GM19193 (cell line): ENCODE results near the gene CLRN1.

Source experiments
- POLR2A ChIP-seq: IDR thresholded peaks from 4 replicates; pipeline ENCODE4 v1.6.1; 2011; ENCODE audit not compliant: insufficient read depth, insufficient read length; ENCODE audit errors: extremely low read depth

CLRN1 gene

GRCh38 chr3:150972366-150973071 is at the start of gene CLRN1:
CLRN1 (minus strand) TSS chr3:150972727; CDS start chr3:150972708, 19 bp downstream.
- no peak for TF ChIP-seq POLR2A

GRCh38 chr3:151016478-151016795 is 43.9 kb upstream of the CLRN1 start:
- TF ChIP-seq POLR2A: no peak

- no peak for TF ChIP-seq POLR2A
Observed at GRCh38 chr3:151015767-151016477, 43.4 kb upstream of the CLRN1 start.

- TF ChIP-seq POLR2A: no peak
Observed at GRCh38 chr3:151015181-151015580, 42.7 kb upstream of the CLRN1 start.

GRCh38 chr3:151014501-151015018 is 42.0 kb upstream of the CLRN1 start:
- TF ChIP-seq POLR2A: no peak

- TF ChIP-seq POLR2A: no peak
Observed at GRCh38 chr3:151012753-151013152, 40.2 kb upstream of the CLRN1 start.

- no peak for TF ChIP-seq POLR2A
Observed at GRCh38 chr3:151011427-151011826, 38.9 kb upstream of the CLRN1 start.

- no peak for TF ChIP-seq POLR2A
Observed at GRCh38 chr3:151009981-151010380, 37.5 kb upstream of the CLRN1 start.

GRCh38 chr3:151009430-151009829 is 36.9 kb upstream of the CLRN1 start:
- TF ChIP-seq POLR2A: no peak

- TF ChIP-seq POLR2A: no peak
Observed at GRCh38 chr3:151008699-151009098, 36.2 kb upstream of the CLRN1 start.

- TF ChIP-seq POLR2A: no peak
Observed at GRCh38 chr3:151003768-151004134, 31.2 kb upstream of the CLRN1 start.

GRCh38 chr3:151003029-151003767 is 30.7 kb upstream of the CLRN1 start:
- no peak for TF ChIP-seq POLR2A

- no peak for TF ChIP-seq POLR2A
Observed at GRCh38 chr3:151002003-151002981, 29.8 kb upstream of the CLRN1 start.

GRCh38 chr3:150998996-150999395 is 26.5 kb upstream of the CLRN1 start:
- no peak for TF ChIP-seq POLR2A
